Measurements from ENCODE around the gene NFXL1. TPM values are rescaled to one million over a fixed set of nuclear protein-coding genes. Genes with fewer than 3 reads are reported as not detected.

Gene NFXL1
- total RNA-seq, 1 donor from 2014 or later: 11.3 TPM

DNA sequence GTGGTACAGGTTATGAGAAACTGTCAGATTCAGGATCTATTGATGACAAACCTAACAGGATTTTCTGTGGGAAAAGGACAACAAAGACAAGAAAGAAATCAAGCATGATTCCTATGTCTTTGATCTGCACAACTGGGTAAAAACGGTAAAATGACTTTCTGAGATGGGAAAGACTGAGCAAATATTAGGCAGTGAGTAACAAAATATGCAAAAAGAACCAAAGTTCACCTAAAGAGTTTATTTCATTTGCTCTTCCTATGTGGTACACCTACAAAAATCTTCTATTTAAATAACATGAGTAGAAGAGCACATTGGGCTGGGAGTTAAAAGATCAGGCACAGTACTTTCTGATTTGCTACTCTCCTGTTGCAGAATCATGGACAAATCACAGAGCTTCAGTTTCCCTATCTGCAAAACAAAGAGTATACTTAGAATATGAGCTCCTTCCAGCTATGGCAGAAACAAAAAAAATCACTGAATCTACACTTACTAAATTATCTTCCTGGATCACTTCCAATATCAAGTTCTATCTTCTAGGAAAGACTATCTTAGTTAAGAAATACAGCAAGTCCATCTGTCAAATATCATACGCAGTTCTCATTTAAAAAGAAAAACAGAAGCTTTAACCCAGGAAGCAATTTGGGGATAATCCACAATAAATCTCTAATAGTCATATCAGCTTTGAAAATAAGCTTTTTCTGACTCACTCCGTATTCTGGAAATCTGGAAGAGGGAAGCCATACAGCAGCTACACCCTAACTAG, 37.4 kb downstream of the NFXL1 start:
- TF ChIP-seq, protein P1, sequence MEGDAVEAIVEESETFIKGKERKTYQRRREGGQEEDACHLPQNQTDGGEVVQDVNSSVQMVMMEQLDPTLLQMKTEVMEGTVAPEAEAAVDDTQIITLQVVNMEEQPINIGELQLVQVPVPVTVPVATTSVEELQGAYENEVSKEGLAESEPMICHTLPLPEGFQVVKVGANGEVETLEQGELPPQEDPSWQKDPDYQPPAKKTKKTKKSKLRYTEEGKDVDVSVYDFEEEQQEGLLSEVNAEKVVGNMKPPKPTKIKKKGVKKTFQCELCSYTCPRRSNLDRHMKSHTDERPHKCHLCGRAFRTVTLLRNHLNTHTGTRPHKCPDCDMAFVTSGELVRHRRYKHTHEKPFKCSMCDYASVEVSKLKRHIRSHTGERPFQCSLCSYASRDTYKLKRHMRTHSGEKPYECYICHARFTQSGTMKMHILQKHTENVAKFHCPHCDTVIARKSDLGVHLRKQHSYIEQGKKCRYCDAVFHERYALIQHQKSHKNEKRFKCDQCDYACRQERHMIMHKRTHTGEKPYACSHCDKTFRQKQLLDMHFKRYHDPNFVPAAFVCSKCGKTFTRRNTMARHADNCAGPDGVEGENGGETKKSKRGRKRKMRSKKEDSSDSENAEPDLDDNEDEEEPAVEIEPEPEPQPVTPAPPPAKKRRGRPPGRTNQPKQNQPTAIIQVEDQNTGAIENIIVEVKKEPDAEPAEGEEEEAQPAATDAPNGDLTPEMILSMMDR (IDR thresholded peaks at IDR 0.05; ENCODE audit: insufficient read depth, low read length, severe bottlenecking): no peak

DNA sequence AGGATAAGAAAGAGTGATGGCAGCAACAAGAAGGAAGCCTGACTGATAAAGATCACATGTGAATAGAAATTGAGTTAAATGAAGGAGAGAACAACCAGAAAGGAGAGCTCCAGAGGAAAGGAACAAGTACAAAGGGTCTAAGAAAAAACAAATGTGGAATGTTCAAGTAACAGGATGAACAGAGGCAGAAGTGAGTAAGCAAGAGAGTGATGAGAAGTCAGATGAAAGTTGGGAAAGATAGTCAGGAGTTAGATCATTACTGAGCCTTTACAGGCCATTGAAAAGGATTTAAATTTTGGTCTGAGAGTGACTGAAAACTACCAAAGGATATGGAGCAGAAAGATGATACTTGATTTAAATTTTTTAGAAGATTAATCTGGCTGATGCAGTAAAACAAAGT, 38.1 kb downstream of the NFXL1 start:
- Histone ChIP-seq H3K36me3 (ENCODE audit: control insufficient read depth, insufficient read depth, low read length) (peaks cover 6% of the 10 kb centered on the region), H3K4me3 (ENCODE audit: low read depth, low read length) (no peak overlapping the region), H3K27me3 (ENCODE audit: control insufficient read depth, insufficient read depth, low read length) (no peaks in the 10 kb centered on the region)
- no peak for DNase-seq (ENCODE audit: low read depth)
- no peak for FAIRE-seq
- TF ChIP-seq, protein P1 (IDR thresholded peaks at IDR 0.05; ENCODE audit: insufficient read depth, low read length, severe bottlenecking): no peak

More for the DNA sequence above, 37.4 kb downstream of the NFXL1 start:
- Histone ChIP-seq H3K4me3 (ENCODE audit: low read depth, low read length) (no peak overlapping the region), H3K27me3 (ENCODE audit: control insufficient read depth, insufficient read depth, low read length) (no peaks in the 10 kb centered on the region), H3K36me3 (ENCODE audit: control insufficient read depth, insufficient read depth, low read length) (peaks cover 6% of the 10 kb centered on the region)
- no peak for DNase-seq (ENCODE audit: low read depth)
- no peak for FAIRE-seq

DNA sequence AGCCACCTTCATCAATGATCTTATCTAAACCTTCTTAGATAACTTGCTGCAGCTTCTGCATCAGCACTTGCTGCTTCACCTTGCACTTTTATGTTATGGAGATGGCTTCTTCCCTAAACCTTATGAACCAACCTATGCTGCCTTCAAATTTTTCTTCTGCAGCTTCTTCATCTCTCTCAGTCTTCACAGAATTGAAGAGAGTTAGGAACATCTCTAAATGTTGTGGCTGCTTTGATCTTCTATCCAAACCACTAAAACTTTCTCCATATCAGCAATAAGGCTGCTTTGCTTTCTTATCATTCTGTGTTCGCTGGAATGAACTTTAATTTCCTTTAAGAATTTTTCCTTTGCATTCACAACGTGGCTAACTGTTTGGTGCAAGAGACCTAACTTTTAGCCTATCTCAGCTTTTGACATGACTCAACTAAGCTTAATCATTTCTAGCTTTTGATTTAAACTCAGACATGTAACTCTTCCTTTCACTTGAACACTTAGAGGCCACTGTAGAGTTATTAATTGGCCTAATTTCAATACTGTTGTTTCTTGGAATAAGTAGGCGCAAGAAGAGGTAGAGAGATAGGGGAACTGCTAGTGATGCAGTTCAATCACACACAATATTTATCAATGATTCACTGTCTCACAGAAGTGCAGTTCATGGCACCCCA, 40.4 kb downstream of the NFXL1 start:
- TF ChIP-seq, protein P1 (IDR thresholded peaks at IDR 0.05; ENCODE audit: insufficient read depth, low read length, severe bottlenecking): no peak
- no peak overlapping the region for H3K4me3 ChIP-seq (ENCODE audit: low read depth, low read length)
- no peaks in the 10 kb centered on the region for H3K27me3 ChIP-seq (ENCODE audit: control insufficient read depth, insufficient read depth, low read length)
- peaks cover 6% of the 10 kb centered on the region for H3K36me3 ChIP-seq (ENCODE audit: control insufficient read depth, insufficient read depth, low read length)
- DNase-seq (ENCODE audit: low read depth) (no peak), FAIRE-seq (no peak)

DNA sequence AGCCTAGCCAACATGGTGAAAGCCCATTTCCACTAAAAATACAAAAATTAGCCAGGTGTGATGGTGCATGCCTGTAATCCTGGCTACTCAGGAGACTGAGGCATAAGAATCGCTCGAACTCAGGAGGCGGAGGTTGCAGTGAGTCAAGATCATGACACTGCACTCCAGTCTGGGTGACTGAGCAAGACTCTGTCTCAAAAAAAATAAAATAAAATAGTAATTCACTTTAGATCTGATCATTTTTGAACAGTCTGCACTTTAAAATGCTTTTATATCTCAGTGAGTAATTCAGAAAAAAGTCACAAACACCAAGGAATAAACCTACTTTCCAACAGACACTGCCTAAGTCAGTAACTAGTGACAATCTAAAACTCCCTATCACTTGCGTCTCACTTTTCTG, 50.9 kb downstream of the NFXL1 start:
- no peaks in the 10 kb centered on the region for H3K27me3 ChIP-seq (ENCODE audit: control insufficient read depth, insufficient read depth, low read length)
- H3K36me3 ChIP-seq (ENCODE audit: control insufficient read depth, insufficient read depth, low read length): peaks cover 2% of the 10 kb centered on the region
- DNase-seq (ENCODE audit: low read depth) (no peak), FAIRE-seq (no peak)
- TF ChIP-seq, protein P1 (IDR thresholded peaks at IDR 0.05; ENCODE audit: insufficient read depth, low read length, severe bottlenecking): no peak
- no peak overlapping the region for H3K4me3 ChIP-seq (ENCODE audit: low read depth, low read length)

DNA sequence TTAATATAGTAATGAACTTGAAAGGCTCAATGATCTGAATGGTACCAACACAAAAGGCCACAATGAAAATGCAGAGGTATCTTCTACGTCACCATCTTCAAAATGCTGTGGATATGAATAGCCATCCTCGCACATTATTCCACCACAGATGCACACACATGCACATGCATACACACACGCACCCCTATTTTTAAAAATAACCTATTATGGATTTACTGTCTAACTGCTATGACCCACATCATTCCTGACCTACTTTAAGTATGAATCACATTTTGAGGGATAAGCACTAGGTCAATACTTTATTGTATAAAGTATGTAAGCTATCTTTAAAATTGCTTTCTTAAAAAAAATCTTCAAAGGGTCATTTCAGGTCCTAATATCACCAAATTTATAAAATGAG, 52.1 kb downstream of the NFXL1 start:
- no peaks in the 10 kb centered on the region for H3K27me3 ChIP-seq (ENCODE audit: control insufficient read depth, insufficient read depth, low read length)
- no peak overlapping the region for H3K4me3 ChIP-seq (ENCODE audit: low read depth, low read length)
- peaks cover 2% of the 10 kb centered on the region for H3K36me3 ChIP-seq (ENCODE audit: control insufficient read depth, insufficient read depth, low read length)
- TF ChIP-seq, protein P1 (IDR thresholded peaks at IDR 0.05; ENCODE audit: insufficient read depth, low read length, severe bottlenecking): no peak
- DNase-seq (ENCODE audit: low read depth) (no peak), FAIRE-seq (no peak)

Data from bronchial epithelial cell (primary cell).